ENCODE data around the gene HHLA2. TPM values are rescaled to one million over a fixed set of nuclear protein-coding genes. Genes with fewer than 3 reads are reported as not detected.

Gene HHLA2
- total and polyA plus RNA-seq, 2 of the 8 experiments (the other 6 are each of a cell fraction or from before 2014, with no cell fraction given): not detected

DNA sequence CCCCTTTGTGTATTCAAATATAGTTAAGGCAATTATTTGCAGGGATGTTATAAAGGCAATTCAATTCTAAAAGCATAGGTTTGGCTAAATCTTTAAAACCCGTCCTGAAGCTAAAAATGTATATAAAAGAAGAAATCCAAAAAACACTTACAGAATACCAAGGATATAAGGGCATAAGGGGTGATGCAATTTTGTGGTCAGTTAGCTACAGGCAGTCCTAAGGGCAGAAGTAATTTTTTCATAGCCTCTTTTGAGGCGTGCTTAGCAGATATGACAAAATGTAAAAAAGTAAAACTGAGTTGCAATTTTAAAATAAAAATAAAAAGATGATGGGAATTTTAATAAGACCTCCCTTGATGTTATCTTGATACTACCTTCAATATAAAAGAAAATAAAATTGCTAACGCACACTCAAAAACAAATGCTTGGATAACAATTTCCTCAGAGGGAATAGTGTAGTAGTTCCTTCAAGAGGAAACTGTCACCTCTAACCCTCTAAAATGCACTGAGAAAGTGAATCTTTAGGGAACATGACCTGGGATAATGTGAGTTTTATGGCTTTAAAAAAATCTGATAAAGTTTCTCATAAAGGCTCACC, 109.8 kb downstream of the HHLA2 start:
- H3K23me2 ChIP-seq (ENCODE audit: low read depth, low read length): no peaks in the 10 kb centered on the region

More for the DNA sequence above, 109.8 kb downstream of the HHLA2 start:
- DNase-seq (ENCODE audit: low read depth in 1 of 2, low spot score in 2 of 2): no peak
- H2BK12ac ChIP-seq (ENCODE audit: low read depth, low read length): no peak overlapping the region
- H4K5ac ChIP-seq (ENCODE audit: insufficient read length, low read depth, low read length): no peak overlapping the region
- WGBS, 2 experiments (ENCODE audit: extremely low coverage in 1 of 2, insufficient coverage in 1 of 2, insufficient read length in 1 of 2, insufficient replicate concordance in 2 of 2, low coverage in 1 of 2, low lambda C conversion rate in 2 of 2, missing lambda C conversion rate in 1 of 2): 91% methylated on average over 3 of the region's 3 CpGs; no CpG with 5 or more reads in 1 of the 2 experiments
- H3K4me2 ChIP-seq (ENCODE audit: insufficient read depth in 1 of 2, low read depth in 2 of 2, low read length in 2 of 2): no peak overlapping the region
- no peak overlapping the region for H3K56ac ChIP-seq (replicated peaks; ENCODE audit: insufficient read length, low read depth, low read length)
- no peak overlapping the region for H3K4ac ChIP-seq (replicated peaks; ENCODE audit: insufficient read length, low read depth, low read length)
- no peaks in the 10 kb centered on the region for H3K27me3 ChIP-seq (replicated peaks in 1 of 4; ENCODE audit: control insufficient read depth in 3 of 4, extremely low read depth in 1 of 4, insufficient read depth in 3 of 4, low read length in 3 of 4)
- H4K91ac ChIP-seq (replicated peaks; ENCODE audit: insufficient read length, low read length): no peak overlapping the region
- TF ChIP-seq EP300 (IDR thresholded peaks at IDR 0.05; ENCODE audit: borderline replicate concordance in 1 of 2, low read depth in 2 of 2, low read length in 2 of 2) (no peak), RBBP5 (IDR thresholded peaks at IDR 0.05; ENCODE audit: borderline replicate concordance, low read depth, low read length) (no peak), RAD21 (IDR thresholded peaks at IDR 0.05 in 1 of 2, conservative IDR thresholded peaks at IDR 0.05 in 1 of 2; ENCODE audit: low read depth in 2 of 2, low read length in 2 of 2) (no peak), BCL11A (IDR thresholded peaks at IDR 0.05; ENCODE audit: low read depth in 2 of 2, low read length in 2 of 2) (no peak), TAF7 (optimal IDR thresholded peaks at IDR 0.05; ENCODE audit: borderline replicate concordance, low read depth, low read length) (no peak), EGR1 (IDR thresholded peaks at IDR 0.05; ENCODE audit: borderline replicate concordance, low read depth, low read length) (no peak), BACH1 (IDR thresholded peaks at IDR 0.05; ENCODE audit: low read length) (no peak), CHD2 (IDR thresholded peaks at IDR 0.05; ENCODE audit: low read length) (no peak), POLR2AphosphoS5 (IDR thresholded peaks at IDR 0.05; ENCODE audit: low read depth, low read length) (no peak), SIRT6 (IDR thresholded peaks at IDR 0.05; ENCODE audit: low read length) (no peak), PHF8 (conservative IDR thresholded peaks at IDR 0.05; ENCODE audit: low read depth, low read length) (no peak), GTF2F1 (IDR thresholded peaks at IDR 0.05; ENCODE audit: borderline replicate concordance, low read depth, low read length) (no peak)
- no peaks in the 10 kb centered on the region for H3K36me3 ChIP-seq (ENCODE audit: control insufficient read depth in 2 of 4, insufficient read depth in 4 of 4, low read length in 3 of 4)
- no peak overlapping the region for H2AFZ ChIP-seq (ENCODE audit: low read length)
- H4K8ac ChIP-seq (ENCODE audit: extremely low read depth, insufficient read depth, low read length): no peak overlapping the region
- no peak overlapping the region for H2BK20ac ChIP-seq (ENCODE audit: low read length)
- H2BK120ac ChIP-seq (replicated peaks; ENCODE audit: low read depth, low read length): no peak overlapping the region
- H2BK15ac ChIP-seq (ENCODE audit: low read length): no peak overlapping the region
- ChIA-PET CTCF (ENCODE audit: partially characterized antibody) (interaction anchor here (0.9 to 2.8 kb wide), 7 partner anchors 13 to 420 kb away, joined by 3 to 10 read pairs (median 3); no protein-coding TSS in a partner anchor), POLR2A (ENCODE audit: partially characterized antibody) (no interaction called here)
- H2AK5ac ChIP-seq (ENCODE audit: low read depth, low read length): no peak overlapping the region
- H2BK5ac ChIP-seq (ENCODE audit: low read depth, low read length): no peak overlapping the region
- H3K14ac ChIP-seq (ENCODE audit: insufficient read length): no peak overlapping the region
- FAIRE-seq: no peak
- no peak overlapping the region for H3K27ac ChIP-seq (ENCODE audit: low read depth, low read length)
- H3K4me3 ChIP-seq (ENCODE audit: extremely low read depth in 1 of 4, insufficient read depth in 2 of 4, low read depth in 3 of 4, low read length in 4 of 4): no peak overlapping the region
- no peak overlapping the region for H3K23ac ChIP-seq (ENCODE audit: insufficient read length)
- H3K18ac ChIP-seq (ENCODE audit: extremely low read depth, low read length): no peak overlapping the region
- H4K20me1 ChIP-seq (replicated peaks in 1 of 2; ENCODE audit: control insufficient read depth in 1 of 2, insufficient read depth in 2 of 2, low read length in 2 of 2): no peaks in the 10 kb centered on the region
- no peak overlapping the region for H3K9ac ChIP-seq (replicated peaks in 1 of 4; ENCODE audit: extremely low read depth in 1 of 4, low read depth in 3 of 4, low read length in 3 of 4)
- H3K79me2 ChIP-seq (ENCODE audit: control insufficient read depth in 1 of 2, insufficient read depth in 2 of 2, low read length in 2 of 2): no peaks in the 10 kb centered on the region
- H3K4me1 ChIP-seq (replicated peaks in 1 of 4; ENCODE audit: control insufficient read depth in 3 of 4, insufficient read depth in 4 of 4, low read length in 3 of 4): peaks cover 0 to 1% (median 0%) of the 10 kb centered on the region in 4 experiments; a peak in 1 of 7 replicates
- H3K79me1 ChIP-seq (ENCODE audit: low read depth, low read length): no peaks in the 10 kb centered on the region
- H3K9me3 ChIP-seq (ENCODE audit: insufficient read depth in 2 of 2, low read depth in 1 of 2, low read length in 1 of 2): peaks cover 0 to 2% of the 10 kb centered on the region in 2 experiments; a peak in 1 of 4 replicates
